HepG2 (cell line): ENCODE data around the gene COLQ. TPM values are rescaled to one million over a fixed set of nuclear protein-coding genes. Genes with fewer than 3 reads are reported as not detected.

Source experiments
- ATRX ChIP-seq: sonication (generic); formaldehyde crosslinking; IDR thresholded peaks from 2 replicates; pipeline ENCODE4 v1.4.0; 2020; ENCODE audit warnings: missing genetic modification reagents, borderline replicate concordance
- CC2D1A ChIP-seq: sonication (generic); formaldehyde crosslinking; IDR thresholded peaks from 2 replicates; pipeline ENCODE4 v1.8.1; 2023; ENCODE audit warnings: mild to moderate bottlenecking, missing genetic modification reagents
- CREB3 ChIP-seq: sonication (generic); formaldehyde crosslinking; IDR thresholded peaks from 2 replicates; pipeline ENCODE4 v1.5.0; 2020; ENCODE audit warnings: missing genetic modification reagents
- ESRRA ChIP-seq: sonication (generic); formaldehyde crosslinking; IDR thresholded peaks from 2 replicates; pipeline ENCODE4 v1.5.1; 2020; ENCODE audit warnings: mild to moderate bottlenecking, low read depth, missing genetic modification reagents
- KDM5B ChIP-seq: sonication (generic); formaldehyde crosslinking; IDR thresholded peaks from 2 replicates; pipeline ENCODE4 v1.4.0; 2020; ENCODE audit warnings: missing genetic modification reagents, mild to moderate bottlenecking, borderline replicate concordance
- NCOA2 ChIP-seq: sonication (generic); formaldehyde crosslinking; IDR thresholded peaks from 2 replicates; pipeline ENCODE4 v1.8.0; 2022; ENCODE audit warnings: inconsistent platforms
- PCBP2 ChIP-seq: fragments of 200-400 bp; formaldehyde crosslinking; optimal IDR thresholded peaks from 2 replicates; pipeline ENCODE3; 2018; ENCODE audit warnings: low read length, low read depth; ENCODE audit not compliant: poor library complexity, severe bottlenecking
- RAD51 ChIP-seq: fragments of 450-650 bp; IDR thresholded peaks from 2 replicates; pipeline ENCODE4 v1.6.1; 2016; ENCODE audit warnings: borderline replicate concordance
- RFXANK ChIP-seq: IDR thresholded peaks from 2 replicates; pipeline ENCODE4 v1.6.1; 2016
- SMAD3 ChIP-seq: sonication (generic); formaldehyde crosslinking; IDR thresholded peaks from 2 replicates; pipeline ENCODE4 v1.4.0; 2020; ENCODE audit warnings: missing genetic modification reagents
- SNAPC2 ChIP-seq: sonication (generic); formaldehyde crosslinking; IDR thresholded peaks from 2 replicates; pipeline ENCODE4 v1.8.1; 2022; ENCODE audit warnings: mild to moderate bottlenecking, missing genetic modification reagents
- TCF7L2 ChIP-seq: IDR thresholded peaks from 2 replicates; pipeline ENCODE4 v1.6.1; 2011; ENCODE audit warnings: mild to moderate bottlenecking, low read depth, low read length, moderate library complexity
- THAP9 ChIP-seq: sonication (generic); formaldehyde crosslinking; IDR thresholded peaks from 2 replicates; pipeline ENCODE4; 2020; ENCODE audit warnings: missing genetic modification reagents, mild to moderate bottlenecking, borderline replicate concordance
- TIGD3 ChIP-seq: sonication (generic); formaldehyde crosslinking; IDR thresholded peaks from 2 replicates; pipeline ENCODE4 v1.5.1; 2020; ENCODE audit warnings: mild to moderate bottlenecking, missing genetic modification reagents, borderline replicate concordance
- ZFP62 ChIP-seq: sonication (generic); formaldehyde crosslinking; IDR thresholded peaks from 2 replicates; pipeline ENCODE4 v1.4.0; 2020; ENCODE audit warnings: missing genetic modification reagents
- ZNF234 ChIP-seq: sonication (generic); formaldehyde crosslinking; conservative IDR thresholded peaks from 2 replicates; pipeline ENCODE4 v1.5.1; 2020; ENCODE audit warnings: mild to moderate bottlenecking, missing genetic modification reagents
- ZNF564 ChIP-seq: sonication (generic); formaldehyde crosslinking; IDR thresholded peaks from 2 replicates; pipeline ENCODE4 v1.8.1; 2023; ENCODE audit warnings: mild to moderate bottlenecking, missing genetic modification reagents
- ZXDC ChIP-seq: sonication (generic); formaldehyde crosslinking; IDR thresholded peaks from 2 replicates; pipeline ENCODE4 v1.5.0; 2020; ENCODE audit warnings: mild to moderate bottlenecking, missing genetic modification reagents
- polyA plus RNA-seq, 8 experiments: library from polyadenylated mRNA; depleted of rRNA in 3 of 8; stranded (reverse) in 7 of 8; unstranded in 1 of 8; fragments of >200 nt; fragmentation: Illumina TruSeq in 4 of 8; extraction: Trizol in 4 of 8; gene quantifications; 2 replicates each; pipeline versions ENCODE4 v1.2.1 to v1.2.3, GENCODE V29; 2011 to 2016; ENCODE audit warnings: low read depth in 4 of 8, missing spikeins in 1 of 8, mixed read lengths in 1 of 8; ENCODE audit not compliant: insufficient read depth in 1 of 8
- total RNA-seq, 5 experiments: library from RNA; depleted of rRNA; stranded (reverse); fragments of >200 nt; fragmentation: Illumina TruSeq; extraction: Trizol; gene quantifications; 2 replicates each; pipeline ENCODE4 v1.2.3, GENCODE V29; 2016; ENCODE audit warnings: low read depth in 1 of 5
- TF ChIP-seq, protein P1 (sequence below): sonication (generic); formaldehyde crosslinking; IDR thresholded peaks from 2 replicates; pipeline ENCODE4 v1.4.0; 2020; ENCODE audit warnings: missing genetic modification reagents

Gene COLQ
- total and polyA plus RNA-seq, 2 of the 13 experiments (the other 11 are each of a cell fraction or from before 2014, with no cell fraction given): 0.31 to 0.46 TPM

GRCh38 chr3:15427182-15427880, 94.2 kb downstream of the COLQ start, which contains the start of the genes EAF1 and METTL6 (continued):
- TF ChIP-seq THAP9 (CRISPR knock-in tag) (peak; percentile 96), RFXANK (CRISPR knock-in tag) (no peak), CREB3 (CRISPR knock-in tag) (no peak), ZNF564 (CRISPR knock-in tag) (no peak), ESRRA (peak; percentile 36; the same call in 1 of the 2 replicates), PCBP2 (no peak), CC2D1A (CRISPR knock-in tag) (no peak), ZNF234 (CRISPR knock-in tag) (no peak), TCF7L2 (no peak), KDM5B (CRISPR knock-in tag) (peak; percentile 19; the same call in 1 of the 2 replicates), SMAD3 (0 out of 2 replicates have a peak, but pooled peaks have one; percentile 15), RAD51 (no peak), ATRX (CRISPR knock-in tag) (no peak), SNAPC2 (CRISPR knock-in tag) (0 out of 2 replicates have a peak, but pooled peaks have one; percentile 71), ZFP62 (CRISPR knock-in tag) (no peak), NCOA2 (CRISPR knock-in tag) (no peak), ZXDC (CRISPR knock-in tag) (0 out of 2 replicates have a peak, but pooled peaks have one; percentile 26), TIGD3 (CRISPR knock-in tag) (no peak)
- TF ChIP-seq, protein P1, sequence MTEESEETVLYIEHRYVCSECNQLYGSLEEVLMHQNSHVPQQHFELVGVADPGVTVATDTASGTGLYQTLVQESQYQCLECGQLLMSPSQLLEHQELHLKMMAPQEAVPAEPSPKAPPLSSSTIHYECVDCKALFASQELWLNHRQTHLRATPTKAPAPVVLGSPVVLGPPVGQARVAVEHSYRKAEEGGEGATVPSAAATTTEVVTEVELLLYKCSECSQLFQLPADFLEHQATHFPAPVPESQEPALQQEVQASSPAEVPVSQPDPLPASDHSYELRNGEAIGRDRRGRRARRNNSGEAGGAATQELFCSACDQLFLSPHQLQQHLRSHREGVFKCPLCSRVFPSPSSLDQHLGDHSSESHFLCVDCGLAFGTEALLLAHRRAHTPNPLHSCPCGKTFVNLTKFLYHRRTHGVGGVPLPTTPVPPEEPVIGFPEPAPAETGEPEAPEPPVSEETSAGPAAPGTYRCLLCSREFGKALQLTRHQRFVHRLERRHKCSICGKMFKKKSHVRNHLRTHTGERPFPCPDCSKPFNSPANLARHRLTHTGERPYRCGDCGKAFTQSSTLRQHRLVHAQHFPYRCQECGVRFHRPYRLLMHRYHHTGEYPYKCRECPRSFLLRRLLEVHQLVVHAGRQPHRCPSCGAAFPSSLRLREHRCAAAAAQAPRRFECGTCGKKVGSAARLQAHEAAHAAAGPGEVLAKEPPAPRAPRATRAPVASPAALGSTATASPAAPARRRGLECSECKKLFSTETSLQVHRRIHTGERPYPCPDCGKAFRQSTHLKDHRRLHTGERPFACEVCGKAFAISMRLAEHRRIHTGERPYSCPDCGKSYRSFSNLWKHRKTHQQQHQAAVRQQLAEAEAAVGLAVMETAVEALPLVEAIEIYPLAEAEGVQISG (CRISPR knock-in tag): peak; percentile 85
